Lower lobe of right lung (tissue), 2 donors: ENCODE results near the gene PPHLN1. TPM values are rescaled to one million over a fixed set of nuclear protein-coding genes. Genes with fewer than 3 reads are reported as not detected.

ENCODE experiments used
- ATAC-seq, 2 donors: fragments of 200-7000 bp; cut with Tn5 transposase; one replicate each; pipeline ENCODE4 v1.9.1; 2020 to 2022; ENCODE audit warnings: mild to moderate bottlenecking in 2 of 2, moderate library complexity in 2 of 2
- DNase-seq: peaks from one replicate; pipeline ENCODE4 v3.0.0-alpha.2; 2020
- H3K27ac ChIP-seq: fragments of 200-600 bp; one replicate; pipeline ENCODE4 v1.8.0; 2022
- H3K27me3 ChIP-seq: fragments of 200-600 bp; one replicate; pipeline ENCODE4 v1.8.0; 2022; ENCODE audit warnings: low read depth
- H3K36me3 ChIP-seq: fragments of 200-600 bp; one replicate; pipeline ENCODE4 v1.8.0; 2022; ENCODE audit warnings: mild to moderate bottlenecking
- H3K4me1 ChIP-seq: fragments of 200-600 bp; one replicate; pipeline ENCODE4 v1.8.0; 2022
- H3K4me3 ChIP-seq: fragments of 200-600 bp; one replicate; pipeline ENCODE4 v1.8.0; 2022; ENCODE audit warnings: mild to moderate bottlenecking
- H3K9me3 ChIP-seq: fragments of 200-600 bp; one replicate; pipeline ENCODE4 v1.8.0; 2022
- CTCF ChIP-seq: fragments of 200-600 bp; IDR thresholded peaks from one replicate; pipeline ENCODE4 v1.8.0; 2022; ENCODE audit warnings: antibody characterized with exemption, mild to moderate bottlenecking
- intact Hi-C: fragments of 100-400 bp; cut with DNase I; formaldehyde crosslinking; loops from one replicate; pipeline ENCODE4 v1.11.0; 2022
- total RNA-seq: library from RNA; stranded (reverse); fragmentation: NEBNext Ultra II Directional; extraction: Animal tissue kit (Norgen Biotek cat#: 25700); gene quantifications from one replicate; pipeline ENCODE4 v1.2.1, GENCODE V29; 2021
- donor health status: DM: no; HTN: yes; CAD: no; lungs with severe emphysema.

PPHLN1 gene
- total RNA-seq, 1 donor from 2014 or later: 45.5 TPM

GRCh38 chr12:42440608-42441007 is 114.6 kb downstream of the PPHLN1 start:
- peaks cover 19% of the 10 kb centered on the region for H3K36me3 ChIP-seq
- DNase-seq: no peak
- TF ChIP-seq CTCF: no peak
- peaks cover 7% of the 10 kb centered on the region for H3K9me3 ChIP-seq
- H3K27me3 ChIP-seq: no peaks in the 10 kb centered on the region
- H3K27ac ChIP-seq: no peak overlapping the region
- H3K4me3 ChIP-seq: no peak overlapping the region
- ATAC-seq: no peak
- no peaks in the 10 kb centered on the region for H3K4me1 ChIP-seq
- intact Hi-C loops: no loop called here

GRCh38 chr12:42442311-42442759 is 116.4 kb downstream of the PPHLN1 start:
- TF ChIP-seq CTCF: no peak
- intact Hi-C loops: no loop called here
- Histone ChIP-seq H3K36me3 (peaks cover 19% of the 10 kb centered on the region), H3K4me1 (peaks cover 8% of the 10 kb centered on the region), H3K27ac (no peak overlapping the region), H3K27me3 (no peaks in the 10 kb centered on the region), H3K9me3 (peaks cover 7% of the 10 kb centered on the region), H3K4me3 (no peak overlapping the region)
- ATAC-seq (peak in 1 of 2 donors; percentile 37), DNase-seq (no peak)

GRCh38 chr12:42442888-42443287 is 116.9 kb downstream of the PPHLN1 start:
- no peak for TF ChIP-seq CTCF
- peaks cover 7% of the 10 kb centered on the region for H3K9me3 ChIP-seq
- ATAC-seq: no peak
- H3K4me1 ChIP-seq: peaks cover 11% of the 10 kb centered on the region
- peaks cover 19% of the 10 kb centered on the region for H3K36me3 ChIP-seq
- DNase-seq: no peak
- intact Hi-C loops: no loop called here
- no peaks in the 10 kb centered on the region for H3K27me3 ChIP-seq
- H3K27ac ChIP-seq: no peak overlapping the region
- no peak overlapping the region for H3K4me3 ChIP-seq

- DNase-seq (no peak), ATAC-seq (no peak)
- no peak for TF ChIP-seq CTCF
- peaks cover 7% of the 10 kb centered on the region for H3K9me3 ChIP-seq
- intact Hi-C loops: no loop called here
- H3K27me3 ChIP-seq: no peaks in the 10 kb centered on the region
- H3K4me3 ChIP-seq: no peak overlapping the region
- H3K27ac ChIP-seq: no peak overlapping the region
- H3K36me3 ChIP-seq: peaks cover 19% of the 10 kb centered on the region
- peaks cover 11% of the 10 kb centered on the region for H3K4me1 ChIP-seq
Measured at GRCh38 chr12:42444192-42444943, 118.4 kb downstream of the PPHLN1 start.

- intact Hi-C loops: no loop called here
- peaks cover 19% of the 10 kb centered on the region for H3K36me3 ChIP-seq
- DNase-seq: no peak
Measured at GRCh38 chr12:42445891-42446290, 119.9 kb downstream of the PPHLN1 start.

More at GRCh38 chr12:42445891-42446290, 119.9 kb downstream of the PPHLN1 start:
- TF ChIP-seq CTCF: no peak
- peaks cover 11% of the 10 kb centered on the region for H3K4me1 ChIP-seq
- H3K27ac ChIP-seq: no peak overlapping the region
- no peak for ATAC-seq
- H3K27me3 ChIP-seq: no peaks in the 10 kb centered on the region
- H3K9me3 ChIP-seq: peaks cover 7% of the 10 kb centered on the region
- no peak overlapping the region for H3K4me3 ChIP-seq
